Rectal smooth muscle tissue (tissue), 1 donor: ENCODE results near the gene SMAD3.
A peak's percentile ranks its signal among the peaks of the same experiment; 100 is the strongest.
"Not testable (repeated sequence)": the region's sequence is repeated elsewhere in the genome, so short reads cannot be mapped to it uniquely, and the experiment has no call there.

Experiments used
- H3K27ac ChIP-seq: one replicate; pipeline ENCODE4 v1.7.0; 2013; ENCODE audit warnings: low read depth, low read length, inconsistent platforms
- H3K27me3 ChIP-seq: one replicate; pipeline ENCODE4 v1.7.0; 2013; ENCODE audit warnings: low read length; ENCODE audit not compliant: control insufficient read depth, insufficient read depth
- H3K36me3 ChIP-seq: one replicate; pipeline ENCODE4 v1.7.0; 2013; ENCODE audit warnings: low read length; ENCODE audit not compliant: control insufficient read depth, insufficient read depth
- H3K4me1 ChIP-seq: one replicate; pipeline ENCODE4 v1.7.0; 2013; ENCODE audit warnings: low read length; ENCODE audit not compliant: control insufficient read depth, insufficient read depth
- H3K4me3 ChIP-seq: one replicate; pipeline ENCODE4 v1.7.0; 2013; ENCODE audit warnings: low read length
- H3K9ac ChIP-seq: one replicate; pipeline ENCODE4 v1.7.0; 2013; ENCODE audit warnings: low read length

Gene SMAD3

DNA sequence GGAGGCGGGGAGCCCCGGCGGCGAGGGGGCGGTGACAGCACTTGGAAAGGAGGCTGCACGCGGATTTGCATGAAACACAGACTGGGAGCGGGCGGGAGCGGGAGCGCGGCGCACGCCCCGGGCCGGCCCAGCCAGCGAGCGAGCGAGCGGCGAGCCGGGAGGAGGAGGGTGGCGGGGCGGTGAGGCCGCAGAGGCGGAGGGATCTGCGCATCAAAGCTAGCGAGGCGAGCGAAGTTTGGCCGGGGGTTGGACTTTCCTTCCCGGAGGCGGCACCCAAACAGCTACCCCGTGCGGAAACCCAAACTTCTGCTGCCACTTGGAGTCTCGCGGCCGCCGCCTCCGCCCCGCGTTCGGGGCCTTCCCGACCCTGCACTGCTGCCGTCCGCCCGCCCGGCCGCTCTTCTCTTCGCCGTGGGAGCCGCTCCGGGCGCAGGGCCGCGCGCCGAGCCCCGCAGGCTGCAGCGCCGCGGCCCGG, at the start of gene SMAD3:
TSS of gene SMAD3 (plus strand) at position 72 of the 475 bp plus-strand sequence. CDS start 553 bp downstream, outside the sequence.
- Histone ChIP-seq H3K36me3 (no peaks in the 10 kb centered on the region), H3K9ac (peak within 1 kb of the TSS; percentile 74), H3K4me1 (peaks cover 11% of the 10 kb centered on the region), H3K4me3 (peak within 1 kb of the TSS; percentile 85), H3K27ac (peak within 1 kb of the TSS; percentile 81), H3K27me3 (no peaks in the 10 kb centered on the region)

- no peak overlapping the region for H3K27ac ChIP-seq
Measured at GRCh38 chr15:67017311-67017710, 48.1 kb upstream of the SMAD3 start.

DNA sequence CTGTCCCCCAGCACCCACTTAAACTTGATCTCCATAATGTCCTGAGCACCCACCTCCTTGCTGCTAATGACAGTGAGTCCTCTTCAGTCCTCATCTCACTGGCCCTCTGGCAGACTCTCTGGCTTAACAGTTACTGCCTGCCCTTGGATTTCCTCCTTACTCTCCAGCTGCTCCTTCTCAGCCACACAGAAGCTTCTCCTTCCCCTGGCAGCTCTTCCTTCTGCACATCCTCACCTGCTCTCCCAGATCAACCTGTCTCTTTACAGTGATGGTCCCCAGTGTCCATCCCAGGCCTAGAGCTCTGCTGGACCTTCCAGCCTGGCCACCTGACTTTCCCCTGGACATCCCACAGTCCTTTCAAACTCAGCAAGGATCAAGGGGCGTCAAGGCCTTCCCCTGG, 47.4 kb upstream of the SMAD3 start:
- no peaks in the 10 kb centered on the region for H3K27me3 ChIP-seq
- no peaks in the 10 kb centered on the region for H3K4me1 ChIP-seq
- no peak overlapping the region for H3K9ac ChIP-seq
- H3K36me3 ChIP-seq, result no peaks in the 10 kb centered on the region
- H3K4me3 ChIP-seq, result no peak overlapping the region
- H3K27ac ChIP-seq, result no peak overlapping the region

More at GRCh38 chr15:67017311-67017710, 48.1 kb upstream of the SMAD3 start:
- Histone ChIP-seq H3K36me3 (no peaks in the 10 kb centered on the region), H3K4me1 (no peaks in the 10 kb centered on the region), H3K9ac (no peak overlapping the region), H3K4me3 (no peak overlapping the region), H3K27me3 (no peaks in the 10 kb centered on the region)

GRCh38 chr15:67018441-67018840, 47.0 kb upstream of the SMAD3 start:
- Histone ChIP-seq H3K27ac (no peak overlapping the region), H3K27me3 (no peaks in the 10 kb centered on the region), H3K4me3 (no peak overlapping the region), H3K36me3 (no peaks in the 10 kb centered on the region), H3K9ac (no peak overlapping the region), H3K4me1 (no peaks in the 10 kb centered on the region)

DNA sequence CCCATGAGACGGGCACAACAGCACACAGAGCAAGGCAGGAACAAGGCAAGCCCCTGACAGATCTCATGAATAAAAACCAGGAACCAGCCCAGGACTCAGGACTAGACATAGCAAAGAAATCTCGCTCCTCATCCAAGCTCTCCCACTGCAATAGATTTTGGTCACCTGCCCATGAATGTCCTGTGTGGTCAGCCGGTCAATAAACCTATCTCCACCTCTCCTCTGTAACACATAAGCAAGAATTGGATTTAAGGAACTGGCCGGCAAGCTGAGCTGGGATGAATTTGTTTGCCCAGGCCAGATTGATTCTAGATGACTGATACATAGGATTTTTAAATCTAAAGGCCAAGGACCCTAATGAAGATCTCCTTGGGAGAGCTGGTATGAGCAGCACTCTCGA, 46.3 kb upstream of the SMAD3 start:
- no peak overlapping the region for H3K4me3 ChIP-seq
- no peaks in the 10 kb centered on the region for H3K27me3 ChIP-seq
- H3K9ac ChIP-seq, result no peak overlapping the region
- no peak overlapping the region for H3K27ac ChIP-seq
- no peaks in the 10 kb centered on the region for H3K36me3 ChIP-seq
- peaks cover 2% of the 10 kb centered on the region for H3K4me1 ChIP-seq

DNA sequence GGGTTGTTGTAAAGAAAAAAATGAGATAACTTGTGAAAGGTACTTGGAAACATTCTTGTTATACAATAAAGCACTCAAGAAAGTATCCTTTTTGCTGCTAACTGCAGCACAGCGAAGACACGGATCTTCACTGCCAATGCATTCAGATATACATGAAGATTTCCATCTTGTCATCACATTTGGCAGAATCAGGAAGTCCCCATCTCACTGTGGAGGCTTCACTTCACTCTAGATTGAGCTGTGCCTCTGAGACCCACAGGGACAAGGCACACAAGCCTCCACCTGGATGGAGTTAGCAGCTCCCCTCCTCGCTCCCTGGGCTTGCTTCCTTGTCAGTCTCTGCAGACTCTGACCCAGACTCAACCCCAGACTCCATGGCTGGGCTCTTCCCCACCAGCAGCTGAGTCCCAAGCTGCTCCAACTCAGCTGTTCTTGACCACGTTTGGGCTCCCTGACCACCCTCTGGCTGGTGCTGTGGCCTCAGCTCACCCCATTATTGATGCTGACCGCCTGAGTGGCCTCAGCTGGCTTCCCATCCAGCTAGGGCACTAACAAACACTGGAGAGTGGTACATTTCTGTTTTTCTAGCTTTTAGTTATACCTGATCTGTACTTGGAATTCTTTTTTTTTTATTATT, 45.4 kb upstream of the SMAD3 start:
- Histone ChIP-seq H3K9ac (no peak overlapping the region), H3K36me3 (no peaks in the 10 kb centered on the region), H3K4me1 (peaks cover 11% of the 10 kb centered on the region), H3K27me3 (no peaks in the 10 kb centered on the region), H3K27ac (no peak overlapping the region), H3K4me3 (no peak overlapping the region)

DNA sequence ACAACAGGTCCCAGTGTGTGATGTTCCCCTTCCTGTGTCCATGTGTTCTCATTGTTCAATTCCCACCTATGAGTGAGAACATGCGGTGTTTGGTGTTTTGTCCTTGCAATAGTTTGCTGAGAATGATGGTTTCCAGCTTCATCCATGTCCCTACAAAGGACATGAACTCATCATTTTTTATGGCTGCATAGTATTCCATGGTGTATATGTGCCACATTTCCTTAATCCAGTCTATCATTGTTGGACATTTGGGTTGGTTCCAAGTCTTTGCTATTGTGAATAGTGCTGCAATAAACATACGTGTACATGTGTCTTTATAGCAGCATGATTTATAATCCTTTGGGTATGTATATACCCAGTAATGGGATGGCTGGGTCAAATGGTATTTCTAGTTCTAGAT, 44.7 kb upstream of the SMAD3 start:
- not testable (repeated sequence) for H3K27me3 ChIP-seq, H3K4me3 ChIP-seq, H3K36me3 ChIP-seq, H3K9ac ChIP-seq, H3K27ac ChIP-seq
- H3K4me1 ChIP-seq, result peaks cover 18% of the 10 kb centered on the region

DNA sequence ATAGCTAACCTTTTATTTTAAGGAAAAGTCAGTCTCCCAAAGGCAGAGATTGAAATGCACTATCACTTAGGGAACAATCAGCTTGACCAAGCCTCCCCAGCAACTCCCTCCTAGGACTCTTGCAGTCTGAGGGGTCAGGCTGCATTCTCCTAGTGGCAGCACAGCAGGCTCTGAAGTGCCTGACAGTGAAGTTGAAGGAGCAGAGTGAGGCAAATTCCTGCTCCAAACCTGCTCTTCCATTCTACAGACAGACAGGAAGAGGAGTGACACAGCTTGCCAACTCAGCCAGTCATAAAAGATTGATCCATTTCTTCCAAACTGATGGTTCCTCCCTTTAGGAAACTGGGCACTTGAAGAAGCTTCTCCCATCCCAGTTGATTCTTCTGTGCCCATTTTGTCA, 43.9 kb upstream of the SMAD3 start:
- no peak overlapping the region for H3K9ac ChIP-seq
- peaks cover 20% of the 10 kb centered on the region for H3K4me1 ChIP-seq
- H3K4me3 ChIP-seq, result no peak overlapping the region
- H3K27ac ChIP-seq, result no peak overlapping the region
- no peaks in the 10 kb centered on the region for H3K36me3 ChIP-seq
- no peaks in the 10 kb centered on the region for H3K27me3 ChIP-seq

DNA sequence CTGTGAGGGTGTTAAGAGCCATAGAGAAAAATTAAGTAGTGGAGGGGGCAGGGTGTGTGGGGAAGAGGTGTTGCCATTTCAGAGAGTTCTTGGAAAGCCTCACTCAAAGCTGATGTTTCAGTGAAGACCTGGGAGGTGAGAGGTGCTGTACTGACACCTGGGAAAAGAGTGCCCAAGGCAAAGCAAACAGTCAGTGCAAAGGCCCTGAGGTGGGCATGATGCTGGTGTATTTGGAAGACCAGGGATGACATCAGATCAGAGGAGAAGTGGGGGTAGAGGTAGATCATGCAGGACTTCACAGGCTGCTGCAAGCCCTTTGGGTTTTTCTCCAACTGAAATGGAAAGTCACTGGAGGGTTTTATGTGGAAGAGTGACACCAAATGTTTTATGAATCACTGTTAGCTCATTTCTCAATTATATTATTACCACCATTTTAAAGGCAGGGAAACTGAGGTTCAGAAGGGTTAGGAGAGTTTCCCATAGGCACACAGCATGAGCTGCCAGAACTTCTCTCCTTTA, 42.8 kb upstream of the SMAD3 start:
- H3K36me3 ChIP-seq, result no peaks in the 10 kb centered on the region
- H3K27ac ChIP-seq, result no peak overlapping the region
- H3K4me1 ChIP-seq, result peaks cover 20% of the 10 kb centered on the region
- no peak overlapping the region for H3K4me3 ChIP-seq
- H3K27me3 ChIP-seq, result no peaks in the 10 kb centered on the region
- no peak overlapping the region for H3K9ac ChIP-seq

GRCh38 chr15:67023517-67024313, 41.7 kb upstream of the SMAD3 start:
- Histone ChIP-seq H3K9ac (no peak overlapping the region), H3K27ac (peak overlapping the region; percentile 57), H3K4me3 (no peak overlapping the region)

DNA sequence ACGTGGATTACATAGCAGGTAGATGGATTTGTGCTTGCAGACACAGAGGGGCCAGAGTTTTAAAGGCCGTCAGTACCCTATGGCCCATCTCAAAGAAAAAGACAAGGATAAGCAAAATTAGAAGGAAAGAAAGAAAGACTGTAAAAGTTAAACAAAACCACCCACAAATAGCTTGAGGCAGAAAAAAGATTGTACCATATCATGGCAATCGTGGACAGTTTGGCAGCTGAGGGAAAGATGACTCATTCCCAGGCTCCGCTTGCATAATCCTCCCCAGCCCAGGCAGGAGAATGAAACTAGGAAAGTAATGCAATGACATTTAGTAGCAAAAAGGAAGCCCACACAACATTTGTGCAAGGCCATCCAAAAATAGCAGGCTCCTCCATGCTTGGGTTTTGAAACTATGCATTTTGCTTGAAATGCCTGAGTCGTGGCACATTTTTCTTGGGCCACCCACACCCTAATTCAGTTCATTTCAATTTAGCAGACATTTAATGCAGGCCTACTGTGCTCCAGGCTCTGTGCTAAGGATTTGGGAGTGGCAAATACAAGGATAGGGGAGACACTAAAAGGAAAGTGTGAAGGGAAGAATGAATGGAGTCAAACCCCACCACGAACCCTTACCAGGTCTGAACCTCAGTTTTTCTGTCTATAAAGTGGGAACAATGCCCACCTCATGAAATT, 40.9 kb upstream of the SMAD3 start:
- no peaks in the 10 kb centered on the region for H3K36me3 ChIP-seq
- H3K4me3 ChIP-seq, result no peak overlapping the region
- H3K4me1 ChIP-seq, result peaks cover 20% of the 10 kb centered on the region

More at GRCh38 chr15:67023517-67024313, 41.7 kb upstream of the SMAD3 start:
- H3K36me3 ChIP-seq, result no peaks in the 10 kb centered on the region
- H3K4me1 ChIP-seq, result peaks cover 20% of the 10 kb centered on the region
- H3K27me3 ChIP-seq, result no peaks in the 10 kb centered on the region

GRCh38 chr15:67024998-67025368, 40.4 kb upstream of the SMAD3 start:
- Histone ChIP-seq H3K9ac (no peak overlapping the region), H3K4me3 (no peak overlapping the region), H3K27me3 (no peaks in the 10 kb centered on the region), H3K27ac (peak overlapping the region; percentile 11), H3K4me1 (peaks cover 20% of the 10 kb centered on the region), H3K36me3 (no peaks in the 10 kb centered on the region)

More for the DNA sequence above, 40.9 kb upstream of the SMAD3 start:
- Histone ChIP-seq H3K27me3 (no peaks in the 10 kb centered on the region), H3K27ac (peak overlapping the region; percentile 57), H3K9ac (no peak overlapping the region)
